Endothelial cell of umbilical vein (primary cell): Measurements from ENCODE around the gene OR6K3.

Experiments
- CTCF ChIP-seq, 2 donors: IDR thresholded peaks; 1 replicate in 1 of 2; 2 replicates in 1 of 2; pipeline ENCODE4 v1.5.1; 2011; ENCODE audit warnings: low read length in 2 of 2, mild to moderate bottlenecking in 2 of 2, moderate library complexity in 2 of 2, control low read depth in 1 of 2, inconsistent platforms in 1 of 2, low read depth in 1 of 2; ENCODE audit not compliant: insufficient read depth in 1 of 2; ENCODE audit errors: extremely low read depth in 1 of 2
- EZH2 ChIP-seq: IDR thresholded peaks from 2 replicates; pipeline ENCODE4 v1.6.1; 2012; ENCODE audit warnings: borderline replicate concordance, low read depth, mild to moderate bottlenecking, moderate library complexity, low read length, inconsistent platforms; ENCODE audit not compliant: severe bottlenecking
- MAX ChIP-seq: IDR thresholded peaks from 2 replicates; pipeline ENCODE4 v1.6.1; 2011; ENCODE audit not compliant: insufficient read depth, insufficient read length
- POLR2A ChIP-seq: IDR thresholded peaks from 2 replicates; pipeline ENCODE4 v1.6.1; 2012; ENCODE audit warnings: low read depth, mild to moderate bottlenecking, control low read depth, low read length
- POLR2AphosphoS5 ChIP-seq: IDR thresholded peaks from 2 replicates; pipeline ENCODE4 v1.6.1; 2012; ENCODE audit warnings: low read depth, mild to moderate bottlenecking, control low read depth, low read length, moderate library complexity; ENCODE audit not compliant: insufficient read depth

DNA sequence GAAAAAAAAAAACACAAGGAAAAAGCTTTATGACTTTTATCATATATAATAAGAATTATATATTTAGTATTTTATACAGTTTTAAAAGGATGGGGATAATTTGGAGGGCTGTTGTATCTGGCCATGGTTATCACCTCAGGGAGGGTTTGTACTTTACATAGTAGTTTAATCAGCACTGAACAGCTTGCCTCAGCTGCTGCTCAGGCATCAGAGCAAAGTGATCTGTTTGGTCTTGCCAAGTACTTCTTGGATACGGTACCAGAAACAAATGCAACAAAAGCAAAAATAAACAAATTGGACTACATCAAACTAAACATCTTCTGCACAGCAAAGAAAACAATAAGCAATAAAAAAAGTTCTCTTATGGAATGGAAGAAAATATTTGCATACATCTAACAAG is 31.4 kb downstream of the OR6K3 start:
- TF ChIP-seq MAX (no peak), POLR2AphosphoS5 (no peak), CTCF (IDR thresholded peaks at IDR 0.05; ENCODE audit: extremely low read depth in 1 of 2, insufficient read depth in 1 of 2, low read depth in 1 of 2, low read length in 2 of 2) (no peak), POLR2A (no peak), EZH2 (no peak)
